Measurements from ENCODE around the gene LMO1. TPM values are rescaled to one million over a fixed set of nuclear protein-coding genes. Genes with fewer than 3 reads are reported as not detected.

LMO1 gene
- polyA plus RNA-seq, 1 of the 3 experiments (the other 2 are of a cell fraction): 0.12 TPM

DNA sequence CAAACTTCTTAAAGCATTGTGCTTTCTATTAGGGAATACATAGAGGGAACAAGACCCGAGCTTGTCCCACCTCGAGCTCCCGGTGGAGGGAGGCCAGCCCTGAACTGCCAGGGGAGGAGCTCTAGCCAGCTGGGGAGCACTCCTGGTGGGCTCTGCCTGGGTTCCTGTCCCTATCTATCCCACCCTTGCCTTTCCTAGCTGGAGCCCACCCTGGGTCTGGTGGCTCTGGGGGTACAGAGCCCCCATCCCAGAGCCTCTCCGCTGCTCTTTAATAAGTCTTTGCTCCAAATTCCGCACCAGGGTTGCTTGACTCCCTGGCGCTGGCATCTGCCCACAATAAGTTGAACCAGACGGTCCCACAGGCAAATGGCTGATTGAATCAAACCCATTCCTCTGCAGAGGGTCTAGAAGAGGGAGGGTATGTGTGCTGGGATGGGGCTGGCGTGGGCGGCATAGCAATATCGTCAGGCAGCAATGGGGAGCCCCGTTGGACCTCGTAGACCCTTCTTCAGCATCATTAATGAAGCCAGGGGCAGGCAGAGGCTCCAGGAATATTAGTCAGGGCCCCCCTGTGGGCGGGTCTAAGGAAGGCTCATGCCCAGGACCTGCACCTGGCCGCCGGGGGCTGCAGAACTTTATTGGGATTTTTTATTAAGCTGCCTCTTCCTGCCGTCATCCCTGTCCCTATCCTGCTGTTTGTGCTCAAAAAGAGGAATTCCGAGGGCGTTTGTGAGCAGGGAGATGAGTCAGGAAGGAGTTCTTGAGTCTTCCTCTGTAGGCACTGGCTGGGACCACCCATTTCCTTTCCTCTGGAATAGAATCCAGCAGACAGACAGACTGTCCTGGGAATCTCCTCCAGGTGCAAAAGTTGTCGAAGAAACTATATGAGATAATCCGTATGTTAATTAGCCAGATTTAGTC lies 56.3 kb downstream of the LMO1 start:
- Histone ChIP-seq H3F3A (replicated peaks; ENCODE audit: insufficient read depth) (no peaks in the 10 kb centered on the region), H3K9me3 (no peaks in the 10 kb centered on the region), H3K9me2 (no peaks in the 10 kb centered on the region), H3K4me1 (ENCODE audit: control insufficient read depth in 1 of 2, insufficient read depth in 2 of 2, low read depth in 1 of 2, low read length in 1 of 2) (peaks cover 0 to 27% of the 10 kb centered on the region in 2 experiments; a peak in 2 of 4 replicates), H3K4me3 (ENCODE audit: low read depth in 2 of 2, low read length in 1 of 2) (peak overlapping the region in 1 of 2 experiments; percentile 21; a peak in 1 of 4 replicates), H4K20me1 (ENCODE audit: insufficient read depth) (no peaks in the 10 kb centered on the region), H3K27me3 (ENCODE audit: insufficient read depth) (no peaks in the 10 kb centered on the region; the same call in 1 of the 2 replicates), H3K36me3 (replicated peaks in 1 of 2; ENCODE audit: control insufficient read depth in 1 of 2, insufficient read depth in 2 of 2, low read length in 1 of 2) (no peaks in the 10 kb centered on the region), H3K9ac (no peak overlapping the region), H3K79me2 (ENCODE audit: insufficient read depth) (no peaks in the 10 kb centered on the region), H2AFZ (ENCODE audit: low read depth) (no peak overlapping the region), H3K27ac (ENCODE audit: low read depth in 2 of 2, low read length in 1 of 2) (peak overlapping the region in 1 of 2 experiments; percentile 98; a peak in 2 of 4 replicates), H3K4me2 (0 out of 2 replicates have a peak overlapping the region, but pooled peaks have one; percentile 37)
- DNase-seq: peak; percentile 75
- POLR2A ChIA-PET: interaction anchor here (0.6 to 3.3 kb wide), 8 partner anchors 8 to 768 kb away, joined by 3 to 16 read pairs (median 4); partner anchors contain the start of gene LMO1
- TF ChIP-seq, protein P1, sequence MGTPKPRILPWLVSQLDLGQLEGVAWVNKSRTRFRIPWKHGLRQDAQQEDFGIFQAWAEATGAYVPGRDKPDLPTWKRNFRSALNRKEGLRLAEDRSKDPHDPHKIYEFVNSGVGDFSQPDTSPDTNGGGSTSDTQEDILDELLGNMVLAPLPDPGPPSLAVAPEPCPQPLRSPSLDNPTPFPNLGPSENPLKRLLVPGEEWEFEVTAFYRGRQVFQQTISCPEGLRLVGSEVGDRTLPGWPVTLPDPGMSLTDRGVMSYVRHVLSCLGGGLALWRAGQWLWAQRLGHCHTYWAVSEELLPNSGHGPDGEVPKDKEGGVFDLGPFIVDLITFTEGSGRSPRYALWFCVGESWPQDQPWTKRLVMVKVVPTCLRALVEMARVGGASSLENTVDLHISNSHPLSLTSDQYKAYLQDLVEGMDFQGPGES (IDR thresholded peaks at IDR 0.05; ENCODE audit: low read depth, low read length): no peak
- peak; percentile 44; the same call in 1 of the 2 replicates for TF ChIP-seq GATA2 (CRISPR knock-in tag; IDR thresholded peaks at IDR 0.05)
- TF ChIP-seq EP300 (IDR thresholded peaks at IDR 0.05; ENCODE audit: borderline replicate concordance in 1 of 2, low read depth in 1 of 2, low read length in 1 of 2): peak in 1 of 2 experiments; percentile 57; a peak in 1 of 4 replicates
- no peak for TF ChIP-seq MEF2A (IDR thresholded peaks at IDR 0.05; ENCODE audit: borderline replicate concordance, low read depth)
- TF ChIP-seq RCOR1 (IDR thresholded peaks at IDR 0.05; ENCODE audit: low read length): peak; percentile 99
- CTCF ChIA-PET: interaction anchor here (0.8 to 7.1 kb wide), 16 partner anchors 11 to 360 kb away, joined by 3 to 33 read pairs (median 6); partner anchors contain the start of gene LMO1
- 23% methylated on average over 16 of the region's 20 CpGs for WGBS (ENCODE audit: low lambda C conversion rate)

DNA sequence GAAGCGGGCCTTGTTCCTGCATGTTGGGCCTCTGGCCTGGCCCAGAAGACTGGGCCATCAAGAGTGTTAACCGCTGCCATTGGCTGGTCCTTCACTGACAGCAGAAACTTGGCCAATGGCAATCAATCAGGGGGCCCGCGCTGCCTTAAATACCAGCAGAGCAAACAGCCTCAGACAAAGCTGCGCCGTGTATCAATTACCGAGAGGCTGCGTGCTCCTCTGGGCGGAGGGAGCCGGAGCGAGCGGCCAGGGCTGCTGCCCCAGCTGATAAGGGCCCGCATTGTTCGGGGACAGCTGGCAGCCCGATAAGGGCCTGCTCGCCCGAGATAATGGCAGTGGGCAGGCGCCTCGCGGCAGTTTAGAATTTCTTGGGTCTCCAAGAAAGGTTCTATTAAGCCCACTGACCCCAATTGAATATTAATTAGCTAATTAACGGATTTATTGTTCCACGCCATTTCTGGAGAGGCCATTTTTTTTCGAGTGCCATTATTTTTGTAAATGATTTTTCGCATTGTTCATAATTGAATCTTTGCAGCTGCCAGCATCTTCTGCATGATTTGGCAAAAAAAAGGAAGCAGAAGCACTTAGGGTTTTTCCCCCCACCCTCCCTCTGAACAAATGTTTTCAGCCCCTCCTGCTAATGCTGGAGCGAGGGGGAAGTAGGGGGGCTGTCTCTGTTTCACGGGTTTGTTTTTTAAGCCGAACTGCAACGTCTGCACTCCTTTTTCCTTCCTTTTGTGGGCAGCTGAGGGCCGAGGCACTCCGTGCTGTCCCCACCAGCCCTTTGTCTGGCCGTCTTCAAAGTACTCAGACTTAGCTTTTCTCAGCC lies 57.2 kb downstream of the LMO1 start:
- H3K4me1 ChIP-seq (ENCODE audit: control insufficient read depth in 1 of 2, insufficient read depth in 2 of 2, low read depth in 1 of 2, low read length in 1 of 2): peaks cover 0 to 27% of the 10 kb centered on the region in 2 experiments; a peak in 2 of 4 replicates
- ChIA-PET POLR2A (interaction anchor here (0.6 to 3.3 kb wide), 9 partner anchors 9 to 769 kb away, joined by 3 to 16 read pairs (median 4); partner anchors contain the start of gene LMO1), CTCF (interaction anchor here (0.8 to 7.1 kb wide), 15 partner anchors 10 to 360 kb away, joined by 3 to 33 read pairs (median 5); partner anchors contain the start of gene LMO1)
- no peaks in the 10 kb centered on the region for H3K9me2 ChIP-seq
- H3F3A ChIP-seq (replicated peaks; ENCODE audit: insufficient read depth): no peaks in the 10 kb centered on the region
- peak overlapping the region in 1 of 2 experiments; percentile 98; a peak in 2 of 4 replicates for H3K27ac ChIP-seq (ENCODE audit: low read depth in 2 of 2, low read length in 1 of 2)
- no peaks in the 10 kb centered on the region for H4K20me1 ChIP-seq (ENCODE audit: insufficient read depth)
- TF ChIP-seq RCOR1 (IDR thresholded peaks at IDR 0.05; ENCODE audit: low read length) (peak; percentile 94), TCF12 (IDR thresholded peaks at IDR 0.05) (peak; percentile 32; the same call in 1 of the 2 replicates), RXRA (IDR thresholded peaks at IDR 0.05; ENCODE audit: borderline replicate concordance, low read depth) (no peak), MXI1 (IDR thresholded peaks at IDR 0.05; ENCODE audit: low read depth, low read length) (peak; percentile 61; the same call in 1 of the 2 replicates), TAF1 (IDR thresholded peaks at IDR 0.05; ENCODE audit: borderline replicate concordance, low read depth, low read length) (no peak), EP300 (IDR thresholded peaks at IDR 0.05; ENCODE audit: borderline replicate concordance in 1 of 2, low read depth in 1 of 2, low read length in 1 of 2) (peak in 1 of 2 experiments; percentile 77; a peak in 2 of 4 replicates), GATA2 (CRISPR knock-in tag; IDR thresholded peaks at IDR 0.05) (peak; percentile 98), POLR2AphosphoS5 (IDR thresholded peaks at IDR 0.05; ENCODE audit: low read depth, low read length) (peak; percentile 42; the same call in 1 of the 2 replicates), CHD2 (IDR thresholded peaks at IDR 0.05; ENCODE audit: low read length, partially characterized antibody) (peak; percentile 72), SMC3 (IDR thresholded peaks at IDR 0.05; ENCODE audit: low read depth, low read length) (no peak), NFIC (IDR thresholded peaks at IDR 0.05; ENCODE audit: borderline replicate concordance) (no peak), TEAD4 (IDR thresholded peaks at IDR 0.05; ENCODE audit: borderline replicate concordance, insufficient read depth) (no peak), FOXM1 (IDR thresholded peaks at IDR 0.05; ENCODE audit: low read depth) (no peak)
- TF ChIP-seq, protein P2, sequence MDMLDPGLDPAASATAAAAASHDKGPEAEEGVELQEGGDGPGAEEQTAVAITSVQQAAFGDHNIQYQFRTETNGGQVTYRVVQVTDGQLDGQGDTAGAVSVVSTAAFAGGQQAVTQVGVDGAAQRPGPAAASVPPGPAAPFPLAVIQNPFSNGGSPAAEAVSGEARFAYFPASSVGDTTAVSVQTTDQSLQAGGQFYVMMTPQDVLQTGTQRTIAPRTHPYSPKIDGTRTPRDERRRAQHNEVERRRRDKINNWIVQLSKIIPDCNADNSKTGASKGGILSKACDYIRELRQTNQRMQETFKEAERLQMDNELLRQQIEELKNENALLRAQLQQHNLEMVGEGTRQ (IDR thresholded peaks at IDR 0.05; ENCODE audit: borderline replicate concordance, low read depth, low read length): no peak
- TF ChIP-seq, protein P3, sequence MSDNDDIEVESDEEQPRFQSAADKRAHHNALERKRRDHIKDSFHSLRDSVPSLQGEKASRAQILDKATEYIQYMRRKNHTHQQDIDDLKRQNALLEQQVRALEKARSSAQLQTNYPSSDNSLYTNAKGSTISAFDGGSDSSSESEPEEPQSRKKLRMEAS (IDR thresholded peaks at IDR 0.05; ENCODE audit: low read depth): no peak
- TF ChIP-seq, protein P4, sequence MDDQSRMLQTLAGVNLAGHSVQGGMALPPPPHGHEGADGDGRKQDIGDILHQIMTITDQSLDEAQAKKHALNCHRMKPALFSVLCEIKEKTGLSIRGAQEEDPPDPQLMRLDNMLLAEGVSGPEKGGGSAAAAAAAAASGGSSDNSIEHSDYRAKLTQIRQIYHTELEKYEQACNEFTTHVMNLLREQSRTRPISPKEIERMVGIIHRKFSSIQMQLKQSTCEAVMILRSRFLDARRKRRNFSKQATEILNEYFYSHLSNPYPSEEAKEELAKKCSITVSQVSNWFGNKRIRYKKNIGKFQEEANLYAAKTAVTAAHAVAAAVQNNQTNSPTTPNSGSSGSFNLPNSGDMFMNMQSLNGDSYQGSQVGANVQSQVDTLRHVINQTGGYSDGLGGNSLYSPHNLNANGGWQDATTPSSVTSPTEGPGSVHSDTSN (IDR thresholded peaks at IDR 0.05): no peak
- peak overlapping the region in 1 of 2 experiments; percentile 21; a peak in 1 of 4 replicates for H3K4me3 ChIP-seq (ENCODE audit: low read depth in 2 of 2, low read length in 1 of 2)
- peak; percentile 92 for DNase-seq
- 48% methylated on average over 25 of the region's 31 CpGs for WGBS (ENCODE audit: low lambda C conversion rate)
- no peaks in the 10 kb centered on the region for H3K9me3 ChIP-seq
- H3K4me2 ChIP-seq: no peak overlapping the region
- H3K9ac ChIP-seq: no peak overlapping the region
- H3K36me3 ChIP-seq (replicated peaks in 1 of 2; ENCODE audit: control insufficient read depth in 1 of 2, insufficient read depth in 2 of 2, low read length in 1 of 2): no peaks in the 10 kb centered on the region
- H3K27me3 ChIP-seq (ENCODE audit: insufficient read depth): no peaks in the 10 kb centered on the region; the same call in 1 of the 2 replicates
- no peaks in the 10 kb centered on the region for H3K79me2 ChIP-seq (ENCODE audit: insufficient read depth)
- H2AFZ ChIP-seq (ENCODE audit: low read depth): no peak overlapping the region
